H1 (cell line): ENCODE data around the gene FUBP3. TPM values are rescaled to one million over a fixed set of nuclear protein-coding genes. Genes with fewer than 3 reads are reported as not detected.
A peak's percentile ranks its signal among the peaks of the same experiment; 100 is the strongest.

ENCODE experiments used
- CTCF ChIA-PET: fragments of 300-600 bp; sonication (Branson Sonifier 250); formaldehyde crosslinking; loops from one replicate; lab custom pipeline; 2021; ENCODE audit not compliant: partially characterized antibody; lab: Charles Lee
- POLR2A ChIA-PET: fragments of 300-600 bp; sonication (Branson Sonifier 250); formaldehyde crosslinking; loops from one replicate; lab custom pipeline; 2021; ENCODE audit warnings: inconsistent platforms; ENCODE audit not compliant: partially characterized antibody; lab: Charles Lee
- DNase-seq, 2 experiments: peaks; one replicate each; pipeline versions ENCODE4 v3.0.0 to v3.0.0-alpha.2; 2010 to 2022; ENCODE audit warnings: low spot score in 2 of 2, low read depth in 1 of 2, mixed read lengths in 1 of 2
- FAIRE-seq: peaks from 2 replicates; lab custom pipeline; 2011; peaks lifted over from hg19 to GRCh38; lab: Jason Lieb, UNC
- H2AFZ ChIP-seq: 2 replicates; pipeline ENCODE4 v1.8.1; 2012; ENCODE audit warnings: low read length, inconsistent platforms
- H2AK5ac ChIP-seq: 2 replicates; pipeline ENCODE4 v1.6.1; 2013; ENCODE audit warnings: low read depth, low read length
- H2BK120ac ChIP-seq: replicated peaks from 2 replicates; pipeline ENCODE3; 2013; ENCODE audit warnings: low read depth, low read length, inconsistent platforms
- H2BK12ac ChIP-seq: 2 replicates; pipeline ENCODE4 v1.6.1; 2013; ENCODE audit warnings: low read depth, low read length
- H2BK15ac ChIP-seq: 2 replicates; pipeline ENCODE4 v1.6.1; 2013; ENCODE audit warnings: low read length
- H2BK20ac ChIP-seq: 2 replicates; pipeline ENCODE4 v1.6.1; 2013; ENCODE audit warnings: low read length
- H2BK5ac ChIP-seq: 2 replicates; pipeline ENCODE4 v1.6.1; 2013; ENCODE audit warnings: low read depth, low read length
- H3K14ac ChIP-seq: 2 replicates; pipeline ENCODE4 v1.6.1; 2013; ENCODE audit warnings: inconsistent platforms; ENCODE audit not compliant: insufficient read length
- H3K18ac ChIP-seq: 2 replicates; pipeline ENCODE4 v1.6.1; 2013; ENCODE audit warnings: low read length; ENCODE audit errors: extremely low read depth
- H3K23ac ChIP-seq: 2 replicates; pipeline ENCODE4 v1.6.1; 2013; ENCODE audit warnings: inconsistent platforms; ENCODE audit not compliant: insufficient read length
- H3K23me2 ChIP-seq: 2 replicates; pipeline ENCODE4 v1.6.1; 2013; ENCODE audit warnings: low read depth, low read length
- H3K27ac ChIP-seq: 2 replicates; pipeline ENCODE4 v1.6.1; 2011; ENCODE audit warnings: low read depth, low read length, inconsistent platforms
- H3K27me3 ChIP-seq, 4 experiments: replicated peaks in 1 of 4; 1 replicate in 1 of 4; 2 replicates in 3 of 4; pipeline versions ENCODE4 v1.6.1 to v1.8.1; 2011 to 2013; ENCODE audit warnings: low read length in 3 of 4, mild to moderate bottlenecking in 3 of 4, inconsistent platforms in 2 of 4, mixed read lengths in 2 of 4, moderate library complexity in 1 of 4; ENCODE audit not compliant: control insufficient read depth in 3 of 4, insufficient read depth in 3 of 4; ENCODE audit errors: extremely low read depth in 1 of 4
- H3K36me3 ChIP-seq, 4 experiments: 2 replicates each; pipeline versions ENCODE4 v1.6.1 to v1.8.1; 2011 to 2013; ENCODE audit warnings: mild to moderate bottlenecking in 4 of 4, low read length in 3 of 4, moderate library complexity in 2 of 4, control low read depth in 1 of 4, inconsistent platforms in 1 of 4; ENCODE audit not compliant: insufficient read depth in 4 of 4, control insufficient read depth in 2 of 4
- H3K4ac ChIP-seq: replicated peaks from 2 replicates; pipeline ENCODE3; 2013; ENCODE audit warnings: low read length, low read depth, mixed read lengths, inconsistent platforms; ENCODE audit not compliant: insufficient read length
- H3K4me1 ChIP-seq, 4 experiments: replicated peaks in 1 of 4; 1 replicate in 1 of 4; 2 replicates in 3 of 4; pipeline versions ENCODE4 v1.6.1 to v1.8.1; 2011 to 2013; ENCODE audit warnings: low read length in 3 of 4, inconsistent platforms in 2 of 4, mixed read lengths in 1 of 4; ENCODE audit not compliant: insufficient read depth in 4 of 4, control insufficient read depth in 3 of 4
- H3K4me2 ChIP-seq, 2 experiments: 2 replicates each; pipeline versions ENCODE4 v1.6.1 to v1.8.1; 2011 to 2013; ENCODE audit warnings: low read depth in 2 of 2, low read length in 2 of 2, control low read depth in 1 of 2, inconsistent platforms in 1 of 2, mild to moderate bottlenecking in 1 of 2; ENCODE audit not compliant: insufficient read depth in 1 of 2
- H3K4me3 ChIP-seq, 4 experiments: fragments of 200-600, 300-600 bp in 1 of 4; sonication (generic), shearing (Covaris generic), sonication (Bioruptor Twin) in 1 of 4; 2 replicates each; pipeline versions ENCODE4 v1.5.1 to v1.8.1; 2011 to 2016; ENCODE audit warnings: low read length in 4 of 4, low read depth in 3 of 4, control low read depth in 2 of 4, inconsistent platforms in 2 of 4, mild to moderate bottlenecking in 2 of 4, mixed read lengths in 1 of 4, moderate library complexity in 1 of 4; ENCODE audit not compliant: insufficient read depth in 2 of 4; ENCODE audit errors: extremely low read depth in 1 of 4
- H3K56ac ChIP-seq: replicated peaks from 2 replicates; pipeline ENCODE3; 2013; ENCODE audit warnings: low read depth, mild to moderate bottlenecking, mixed read lengths, low read length, inconsistent platforms; ENCODE audit not compliant: insufficient read length
- H3K79me1 ChIP-seq: 2 replicates; pipeline ENCODE4 v1.6.1; 2013; ENCODE audit warnings: low read depth, low read length, control low read depth
- H3K79me2 ChIP-seq, 2 experiments: 2 replicates each; pipeline versions ENCODE4 v1.6.1 to v1.8.1; 2012 to 2013; ENCODE audit warnings: low read length in 2 of 2, mild to moderate bottlenecking in 2 of 2, inconsistent platforms in 1 of 2; ENCODE audit not compliant: insufficient read depth in 2 of 2, control insufficient read depth in 1 of 2
- H3K9ac ChIP-seq, 4 experiments: replicated peaks in 1 of 4; 1 replicate in 1 of 4; 2 replicates in 3 of 4; pipeline versions ENCODE4 v1.6.1 to v1.8.1; 2011 to 2013; ENCODE audit warnings: low read depth in 3 of 4, low read length in 3 of 4, control low read depth in 2 of 4, mild to moderate bottlenecking in 2 of 4, moderate library complexity in 2 of 4, inconsistent platforms in 1 of 4; ENCODE audit errors: extremely low read depth in 1 of 4
- H3K9me3 ChIP-seq, 2 experiments: 2 replicates each; pipeline versions ENCODE4 v1.6.1 to v1.8.1; 2012 to 2013; ENCODE audit warnings: mild to moderate bottlenecking in 2 of 2, moderate library complexity in 2 of 2, control low read depth in 1 of 2, inconsistent platforms in 1 of 2, low read depth in 1 of 2, low read length in 1 of 2, mixed read lengths in 1 of 2; ENCODE audit not compliant: insufficient read depth in 2 of 2
- H4K20me1 ChIP-seq, 2 experiments: replicated peaks in 1 of 2; 2 replicates each; pipeline versions ENCODE3 to v1.8.1; 2011 to 2013; ENCODE audit warnings: inconsistent platforms in 2 of 2, low read length in 2 of 2, mild to moderate bottlenecking in 1 of 2; ENCODE audit not compliant: insufficient read depth in 2 of 2, control insufficient read depth in 1 of 2
- H4K5ac ChIP-seq: 2 replicates; pipeline ENCODE4 v1.6.1; 2013; ENCODE audit warnings: low read length, low read depth, mixed read lengths, inconsistent platforms; ENCODE audit not compliant: insufficient read length
- H4K8ac ChIP-seq: 2 replicates; pipeline ENCODE4 v1.8.0; 2013; ENCODE audit warnings: mild to moderate bottlenecking, moderate library complexity, low read length, inconsistent platforms; ENCODE audit not compliant: insufficient read depth; ENCODE audit errors: extremely low read depth
- H4K91ac ChIP-seq: replicated peaks from 2 replicates; pipeline ENCODE3; 2013; ENCODE audit warnings: low read length, mixed read lengths, inconsistent platforms; ENCODE audit not compliant: insufficient read length
- CBX5 ChIP-seq: fragments of 300-800, 300-1000 bp; sonication (generic); IDR thresholded peaks from 2 replicates; pipeline ENCODE4 v1.7.1; 2016; ENCODE audit warnings: antibody characterized with exemption, low read length, low read depth
- CBX8 ChIP-seq: fragments of 300-800, 300-1000 bp; sonication (generic); IDR thresholded peaks from 2 replicates; pipeline ENCODE4 v1.7.1; 2016; ENCODE audit warnings: low read depth, low read length, borderline replicate concordance
- CHD2 ChIP-seq: IDR thresholded peaks from 2 replicates; pipeline ENCODE4 v1.6.1; 2012; ENCODE audit warnings: low read length, improper control_type of control experiment
- CREB1 ChIP-seq: IDR thresholded peaks from 2 replicates; pipeline ENCODE4 v1.6.1; 2012; ENCODE audit warnings: inconsistent platforms
- KDM1A ChIP-seq: fragments of 200-600, 300-600 bp; sonication (generic); IDR thresholded peaks from 2 replicates; pipeline ENCODE4 v1.7.1; 2016; ENCODE audit warnings: mild to moderate bottlenecking, low read length, borderline replicate concordance
- KDM5A ChIP-seq: fragments of 200-600 bp; IDR thresholded peaks from 2 replicates; pipeline ENCODE4 v1.7.1; 2012; ENCODE audit warnings: mild to moderate bottlenecking, low read length, inconsistent platforms, mixed read lengths
- POLR2AphosphoS5 ChIP-seq: IDR thresholded peaks from 2 replicates; pipeline ENCODE4 v1.6.1; 2011; ENCODE audit warnings: low read depth, low read length
- RXRA ChIP-seq: IDR thresholded peaks from 2 replicates; pipeline ENCODE4 v1.6.1; 2011; ENCODE audit warnings: low read depth, mild to moderate bottlenecking, low read length, moderate library complexity; ENCODE audit not compliant: insufficient read depth
- SP4 ChIP-seq: IDR thresholded peaks from 2 replicates; pipeline ENCODE4 v1.6.1; 2012; ENCODE audit warnings: low read length, inconsistent platforms
- SRF ChIP-seq: IDR thresholded peaks from 2 replicates; pipeline ENCODE4 v1.6.1; 2011; ENCODE audit warnings: mild to moderate bottlenecking, low read depth, low read length, moderate library complexity
- TBP ChIP-seq: IDR thresholded peaks from 2 replicates; pipeline ENCODE4 v1.6.1; 2011; ENCODE audit warnings: low read depth, low read length, improper control_type of control experiment
- WGBS, 2 experiments: shearing (Covaris generic) in 1 of 2; methylation state at CpG; one replicate each; pipeline versions ENCODE4 v1.1.6 to v1.1.7; 2013 to 2015; ENCODE audit warnings: low lambda C conversion rate in 2 of 2, mixed read lengths in 2 of 2, inconsistent platforms in 1 of 2, low coverage in 1 of 2, missing lambda C conversion rate in 1 of 2; ENCODE audit not compliant: insufficient replicate concordance in 2 of 2, insufficient coverage in 1 of 2, insufficient read length in 1 of 2; ENCODE audit errors: extremely low coverage in 1 of 2, missing lambda C conversion rate in 1 of 2; 5-methylcytosine and 5-hydroxymethylcytosine counted together
- polyA plus RNA-seq, 7 experiments: library from polyadenylated mRNA; depleted of rRNA in 3 of 7; stranded (reverse) in 5 of 7; unstranded in 2 of 7; fragments of >200 nt in 5 of 7; fragments of 200-250 nt in 2 of 7; gene quantifications; 1 replicate in 5 of 7; 2 replicates in 1 of 7; 4 replicates in 1 of 7; pipeline versions ENCODE4 v1.2.1 to v1.2.3, GENCODE V29; 2011 to 2013; ENCODE audit warnings: missing spikeins in 2 of 7, mixed read lengths in 2 of 7
- total RNA-seq: library from RNA; stranded (reverse); fragmentation: NEBNext Ultra II Directional; extraction: Animal tissue kit (Norgen Biotek cat#: 25700); gene quantifications from 2 replicates; pipeline ENCODE4 v1.2.1, GENCODE V29; 2021
- TF ChIP-seq, protein P1 (sequence below): IDR thresholded peaks from 2 replicates; pipeline ENCODE4 v1.6.1; 2012; ENCODE audit warnings: inconsistent platforms

FUBP3 gene
- total and polyA plus RNA-seq, 2 of the 8 experiments (the other 6 are each of a cell fraction or from before 2014, with no cell fraction given): 23.7 to 76.4 TPM

DNA sequence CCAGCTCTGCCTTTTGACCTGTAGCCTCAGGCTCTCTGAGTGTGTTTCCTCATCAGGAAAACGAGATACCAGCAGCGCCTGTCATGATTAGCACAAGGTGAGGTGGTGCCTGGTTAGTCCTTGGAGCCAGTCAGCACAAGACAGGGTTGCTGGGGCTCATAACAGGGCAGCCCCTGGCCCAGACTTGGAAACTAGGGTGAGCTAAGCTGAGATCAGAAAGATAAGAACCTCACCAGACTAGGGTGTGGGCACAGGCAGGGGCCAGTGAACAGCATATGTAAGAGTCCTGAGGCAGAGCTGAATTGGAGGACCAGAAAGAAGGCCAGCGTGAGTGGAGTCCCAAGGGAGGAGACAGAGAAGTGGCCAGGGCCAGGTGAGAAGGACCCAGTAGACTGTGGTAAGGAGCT lies 42.7 kb upstream of the FUBP3 start:
- H2BK120ac ChIP-seq: no peak overlapping the region
- no peak overlapping the region for H3K23ac ChIP-seq
- no peak overlapping the region; a peak in 1 of 4 replicates for H3K4me2 ChIP-seq
- no peak overlapping the region for H4K5ac ChIP-seq
- no peak overlapping the region for H3K56ac ChIP-seq
- H3K9ac ChIP-seq: no peak overlapping the region
- H2BK5ac ChIP-seq: no peak overlapping the region
- POLR2A ChIA-PET: interaction anchor here (0.6 to 1.9 kb wide), 8 partner anchors 14 to 93 kb away, joined by 3 to 9 read pairs (median 4); no protein-coding TSS in a partner anchor
- peaks cover 0 to 27% (median 11%) of the 10 kb centered on the region in 4 experiments; a peak in 6 of 7 replicates for H3K4me1 ChIP-seq
- no peak overlapping the region for H3K27ac ChIP-seq
- no peak overlapping the region for H3K4me3 ChIP-seq
- no peak for FAIRE-seq
- H3K79me2 ChIP-seq: no peaks in the 10 kb centered on the region
- peak overlapping the region; percentile 69 for H2BK20ac ChIP-seq
- peaks cover 0 to 22% (median 13%) of the 10 kb centered on the region in 4 experiments; a peak in 4 of 7 replicates for H3K27me3 ChIP-seq
- H3K36me3 ChIP-seq: no peaks in the 10 kb centered on the region; a peak in 1 of 8 replicates
- no peak overlapping the region for H3K4ac ChIP-seq
- H3K14ac ChIP-seq: no peak overlapping the region
- no peak overlapping the region for H4K91ac ChIP-seq
- peak overlapping the region; percentile 19 for H3K18ac ChIP-seq
- peak overlapping the region; percentile 90; the same call in 1 of the 2 replicates for H2BK12ac ChIP-seq
- H4K20me1 ChIP-seq: no peaks in the 10 kb centered on the region
- 0 out of 2 replicates have a peak overlapping the region, but pooled peaks have one; percentile 25 for H2BK15ac ChIP-seq
- no peak for DNase-seq
- TF ChIP-seq KDM1A (no peak), CREB1 (no peak), KDM5A (no peak), CBX5 (no peak), SP4 (no peak), CBX8 (no peak), POLR2AphosphoS5 (no peak), RXRA (no peak), CHD2 (no peak), TBP (no peak), SRF (no peak)
- TF ChIP-seq, protein P1, sequence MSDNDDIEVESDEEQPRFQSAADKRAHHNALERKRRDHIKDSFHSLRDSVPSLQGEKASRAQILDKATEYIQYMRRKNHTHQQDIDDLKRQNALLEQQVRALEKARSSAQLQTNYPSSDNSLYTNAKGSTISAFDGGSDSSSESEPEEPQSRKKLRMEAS: no peak
- no peaks in the 10 kb centered on the region; the same call in 1 of the 2 replicates for H3K79me1 ChIP-seq
- 81% methylated on average over 3 of the region's 3 CpGs; no CpG with 5 or more reads in 1 of the 2 experiments for WGBS, 2 experiments
- H2AK5ac ChIP-seq: no peak overlapping the region
- H4K8ac ChIP-seq: no peak overlapping the region; the same call in 1 of the 2 replicates
- CTCF ChIA-PET: interaction anchor here (0.6 to 2.6 kb wide), 14 partner anchors 10 to 410 kb away, joined by 3 to 8 read pairs (median 4); no protein-coding TSS in a partner anchor
- H2AFZ ChIP-seq: no peak overlapping the region
- H3K9me3 ChIP-seq: no peaks in the 10 kb centered on the region
- 0 out of 2 replicates have a peak, but pooled peaks cover 3% of the 10 kb centered on the region for H3K23me2 ChIP-seq
